Measurements from ENCODE around the gene ADGRG3. TPM values are rescaled to one million over a fixed set of nuclear protein-coding genes. Genes with fewer than 3 reads are reported as not detected.

Gene ADGRG3
- total RNA-seq, 4 donors from 2014 or later, result 0.32 to 2.0 (median 2.0) TPM; not detected in 1

DNA sequence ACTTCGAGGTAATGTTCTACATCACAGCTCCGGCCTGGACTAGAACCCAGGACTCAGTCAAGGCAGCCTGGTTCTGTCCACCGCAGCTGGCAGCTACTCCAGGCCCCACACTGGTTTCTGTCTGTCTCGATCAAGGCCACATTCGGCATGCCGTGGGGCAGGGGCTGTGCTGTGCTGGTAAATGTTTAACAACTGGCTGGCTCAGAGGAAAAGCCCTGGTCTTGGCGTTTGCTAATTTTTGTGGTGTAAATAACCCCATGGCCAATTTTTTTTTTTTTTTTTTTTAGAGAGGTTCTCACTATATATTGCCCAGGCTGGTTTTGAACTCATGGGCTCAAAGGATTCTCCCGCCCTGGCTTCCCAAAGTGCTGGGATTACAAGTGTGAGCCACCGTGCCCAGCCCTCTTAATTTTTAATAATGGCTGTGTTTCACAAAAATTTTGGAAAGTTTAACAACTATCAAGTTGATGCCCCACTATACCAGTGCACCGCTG is 26.2 kb downstream of the ADGRG3 start:
- DNase-seq (ENCODE audit: low spot score in 2 of 2), result peak in 1 of 2 donors; percentile 57
- no peak overlapping the region for H3K4me3 ChIP-seq

DNA sequence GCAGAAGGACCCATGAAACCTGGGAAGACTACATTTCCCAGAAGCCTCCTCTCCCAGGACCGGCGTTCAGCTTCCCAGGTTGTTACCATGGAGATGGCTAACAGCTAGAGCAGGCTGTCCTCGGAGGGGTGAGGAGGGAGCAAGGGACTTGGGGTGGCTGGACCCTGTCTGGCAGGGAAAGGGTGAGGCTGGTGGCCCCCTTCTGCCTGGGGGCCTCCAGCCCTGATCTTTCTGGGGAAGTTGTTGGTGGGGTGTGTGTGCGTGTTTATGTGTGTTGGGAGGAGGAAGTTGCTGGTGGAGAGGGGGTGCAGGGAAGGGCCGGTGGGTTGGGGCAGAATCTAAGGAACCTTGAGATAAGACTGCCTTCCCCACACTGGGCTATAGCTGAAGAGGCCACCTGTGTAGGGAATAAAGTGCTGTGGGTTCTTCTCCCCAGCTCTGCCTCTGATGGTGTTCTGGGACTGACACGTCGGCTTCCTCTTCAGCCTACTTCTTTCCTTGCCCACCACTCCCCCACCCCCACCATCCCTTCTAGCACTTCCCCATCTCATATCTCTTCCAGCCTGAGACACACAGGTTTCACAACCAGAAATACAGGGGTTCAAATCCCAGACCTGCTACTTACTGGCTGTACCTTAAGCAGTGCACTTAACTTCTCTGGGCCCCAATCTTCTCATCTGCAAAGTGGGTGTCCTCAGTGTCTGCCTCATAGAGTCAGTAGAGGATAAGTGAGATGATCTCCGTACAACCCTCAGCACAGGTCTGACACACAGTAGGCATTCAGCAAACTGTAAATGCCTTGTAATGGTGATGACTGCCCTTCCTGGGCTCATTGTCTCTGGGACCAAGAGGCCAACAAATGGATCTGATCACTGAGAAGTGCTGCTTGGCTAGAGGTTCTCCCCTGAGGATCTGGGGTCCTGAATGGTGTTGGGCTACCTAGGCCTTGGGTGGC is 26.9 kb downstream of the ADGRG3 start, which contains the start of gene DRC7:
DRC7 (plus strand) TSS at position 82 of the 955 bp plus-strand sequence. CDS start 3,144 bp downstream, outside the sequence.
- no peaks in the 10 kb centered on the region for H3K9me3 ChIP-seq
- H3K36me3 ChIP-seq, result no peaks in the 10 kb centered on the region
- WGBS, result 50% methylated on average over 8 of the region's 8 CpGs
- H3K27me3 ChIP-seq, result no peaks in the 10 kb centered on the region
- no peak within 1 kb of the TSS for H3K4me3 ChIP-seq
- peak in 1 of 2 donors; percentile 54 for DNase-seq (ENCODE audit: low spot score in 2 of 2)
- H3K27ac ChIP-seq, result no peak within 1 kb of the TSS
- TF ChIP-seq POLR2AphosphoS5 (IDR thresholded peaks at IDR 0.05), result no peak
- H3K4me1 ChIP-seq, result no peaks in the 10 kb centered on the region

More for the DNA sequence above, 26.2 kb downstream of the ADGRG3 start:
- no peaks in the 10 kb centered on the region for H3K36me3 ChIP-seq
- no peaks in the 10 kb centered on the region for H3K27me3 ChIP-seq
- WGBS, result 66% methylated on average over 10 of the region's 10 CpGs
- H3K4me1 ChIP-seq, result no peaks in the 10 kb centered on the region
- TF ChIP-seq EP300 (IDR thresholded peaks at IDR 0.05) (no peak), POLR2A (IDR thresholded peaks at IDR 0.05) (no peak), POLR2AphosphoS5 (IDR thresholded peaks at IDR 0.05) (no peak)
- TF ChIP-seq, protein P1, sequence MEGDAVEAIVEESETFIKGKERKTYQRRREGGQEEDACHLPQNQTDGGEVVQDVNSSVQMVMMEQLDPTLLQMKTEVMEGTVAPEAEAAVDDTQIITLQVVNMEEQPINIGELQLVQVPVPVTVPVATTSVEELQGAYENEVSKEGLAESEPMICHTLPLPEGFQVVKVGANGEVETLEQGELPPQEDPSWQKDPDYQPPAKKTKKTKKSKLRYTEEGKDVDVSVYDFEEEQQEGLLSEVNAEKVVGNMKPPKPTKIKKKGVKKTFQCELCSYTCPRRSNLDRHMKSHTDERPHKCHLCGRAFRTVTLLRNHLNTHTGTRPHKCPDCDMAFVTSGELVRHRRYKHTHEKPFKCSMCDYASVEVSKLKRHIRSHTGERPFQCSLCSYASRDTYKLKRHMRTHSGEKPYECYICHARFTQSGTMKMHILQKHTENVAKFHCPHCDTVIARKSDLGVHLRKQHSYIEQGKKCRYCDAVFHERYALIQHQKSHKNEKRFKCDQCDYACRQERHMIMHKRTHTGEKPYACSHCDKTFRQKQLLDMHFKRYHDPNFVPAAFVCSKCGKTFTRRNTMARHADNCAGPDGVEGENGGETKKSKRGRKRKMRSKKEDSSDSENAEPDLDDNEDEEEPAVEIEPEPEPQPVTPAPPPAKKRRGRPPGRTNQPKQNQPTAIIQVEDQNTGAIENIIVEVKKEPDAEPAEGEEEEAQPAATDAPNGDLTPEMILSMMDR (IDR thresholded peaks at IDR 0.05), result no peak
- no peak overlapping the region for H3K27ac ChIP-seq
- H3K9me3 ChIP-seq, result no peaks in the 10 kb centered on the region

DNA sequence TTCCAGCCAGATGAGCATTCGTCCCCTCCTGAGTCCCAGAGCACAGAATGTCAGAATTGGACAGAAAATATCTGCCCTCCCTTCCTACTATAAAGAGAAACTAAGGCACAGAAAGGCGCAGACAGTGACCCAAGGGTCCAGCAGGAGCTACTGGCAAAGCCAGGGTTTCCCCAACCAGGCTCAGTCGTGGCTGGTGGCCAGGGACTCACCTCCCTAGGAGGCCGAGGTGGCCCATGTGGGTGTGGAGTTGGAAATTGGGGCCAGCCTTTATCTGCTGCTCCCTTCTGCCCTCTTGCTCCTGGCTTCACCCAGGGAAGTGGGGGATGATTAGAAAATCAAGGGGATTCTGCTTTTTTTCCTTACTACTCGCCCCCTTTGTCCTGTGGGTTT is 27.6 kb downstream of the ADGRG3 start:
- Histone ChIP-seq H3K27ac (no peak overlapping the region), H3K4me1 (no peaks in the 10 kb centered on the region), H3K27me3 (no peaks in the 10 kb centered on the region), H3K36me3 (no peaks in the 10 kb centered on the region), H3K4me3 (no peak overlapping the region), H3K9me3 (no peaks in the 10 kb centered on the region)
- TF ChIP-seq, protein P1 (IDR thresholded peaks at IDR 0.05), result no peak
- TF ChIP-seq POLR2A (IDR thresholded peaks at IDR 0.05) (no peak), EP300 (IDR thresholded peaks at IDR 0.05) (no peak), POLR2AphosphoS5 (IDR thresholded peaks at IDR 0.05) (no peak)
- peak in 1 of 2 donors; percentile 46 for DNase-seq (ENCODE audit: low spot score in 2 of 2)
- WGBS, result 75% methylated on average over 4 of the region's 5 CpGs

DNA sequence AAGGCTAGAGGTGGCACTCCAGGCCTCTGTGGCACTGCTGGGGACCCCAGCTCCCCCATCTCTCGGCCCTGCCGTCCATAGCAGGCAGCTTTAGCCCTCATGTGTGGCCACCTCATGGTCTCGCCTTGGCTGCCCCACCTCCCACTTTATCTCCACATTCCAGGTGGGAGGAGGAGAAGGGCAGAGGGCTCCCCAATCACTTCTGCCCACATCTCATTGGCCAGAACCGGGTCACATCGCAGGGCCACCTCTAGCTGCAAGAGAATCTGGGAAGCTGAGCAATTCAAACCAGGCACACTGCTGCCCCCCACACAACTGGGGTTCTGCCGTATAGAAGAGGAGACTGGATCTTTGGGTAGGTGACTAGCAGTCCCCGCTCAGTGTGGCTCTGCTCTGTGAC is 28.1 kb downstream of the ADGRG3 start:
- Histone ChIP-seq H3K4me1 (no peaks in the 10 kb centered on the region), H3K27me3 (no peaks in the 10 kb centered on the region), H3K9me3 (no peaks in the 10 kb centered on the region), H3K4me3 (no peak overlapping the region), H3K36me3 (no peaks in the 10 kb centered on the region), H3K27ac (no peak overlapping the region)
- TF ChIP-seq, protein P1 (IDR thresholded peaks at IDR 0.05), result no peak
- TF ChIP-seq EP300 (IDR thresholded peaks at IDR 0.05), result no peak
- no peak for TF ChIP-seq POLR2AphosphoS5 (IDR thresholded peaks at IDR 0.05)
- peak in 1 of 2 donors; percentile 41 for DNase-seq (ENCODE audit: low spot score in 2 of 2)
- WGBS, result 81% methylated on average over 5 of the region's 7 CpGs

DNA sequence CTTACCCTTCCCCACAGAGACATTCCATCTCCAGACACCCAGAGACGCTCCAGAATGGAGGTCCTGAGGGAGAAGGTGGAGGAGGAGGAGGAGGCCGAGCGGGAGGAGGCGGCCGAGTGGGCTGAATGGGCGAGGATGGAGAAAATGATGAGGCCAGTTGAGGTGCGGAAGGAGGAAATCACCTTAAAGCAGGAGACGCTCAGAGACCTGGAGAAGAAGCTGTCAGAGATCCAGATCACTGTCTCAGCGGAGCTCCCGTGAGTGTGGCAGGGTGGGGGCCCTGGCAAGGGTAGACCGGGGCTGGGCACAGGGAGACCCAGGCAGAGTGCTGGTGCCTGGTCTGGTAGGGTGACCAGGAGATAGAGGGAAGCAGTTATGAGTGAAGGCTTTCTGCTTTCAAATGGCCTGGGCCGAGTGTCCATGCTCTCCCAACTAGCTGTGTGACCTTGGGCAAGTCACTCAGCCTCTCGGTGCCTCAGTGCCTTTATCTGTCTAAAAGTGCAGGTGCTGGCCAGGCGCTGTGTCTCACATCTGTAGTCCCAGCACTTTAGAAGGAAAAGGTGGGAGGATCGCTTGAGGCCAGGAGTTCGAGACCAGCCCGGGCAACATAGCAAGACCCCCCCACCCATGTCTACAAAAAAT is 29.9 kb downstream of the ADGRG3 start:
- Histone ChIP-seq H3K27ac (no peak overlapping the region), H3K36me3 (no peaks in the 10 kb centered on the region), H3K4me1 (no peaks in the 10 kb centered on the region), H3K9me3 (no peaks in the 10 kb centered on the region), H3K4me3 (no peak overlapping the region), H3K27me3 (no peaks in the 10 kb centered on the region)
- DNase-seq (ENCODE audit: low spot score in 2 of 2), result peak in 1 of 2 donors; percentile 40
- TF ChIP-seq POLR2A (IDR thresholded peaks at IDR 0.05), result no peak
- no peak for TF ChIP-seq POLR2AphosphoS5 (IDR thresholded peaks at IDR 0.05)
- TF ChIP-seq EP300 (IDR thresholded peaks at IDR 0.05), result no peak
- TF ChIP-seq, protein P1 (IDR thresholded peaks at IDR 0.05), result no peak
- WGBS, result 93% methylated on average over 17 of the region's 17 CpGs

Measured in suprapubic skin (tissue), 4 donors.